K562 (cell line): ENCODE results near the gene TCF12. TPM values are rescaled to one million over a fixed set of nuclear protein-coding genes. Genes with fewer than 3 reads are reported as not detected.

Experiments used
- BMI1 ChIP-seq: fragments of 150-350 bp; IDR thresholded peaks from 2 replicates; pipeline ENCODE4 v1.6.1; 2014; ENCODE audit warnings: low read length
- E2F8 ChIP-seq: fragments of 450-650 bp; IDR thresholded peaks from 2 replicates; pipeline ENCODE4 v1.7.1; 2018; ENCODE audit warnings: mild to moderate bottlenecking, low read depth; ENCODE audit not compliant: partially characterized antibody
- FOXA3 ChIP-seq, 2 experiments: fragments of 450-650 bp in 1 of 2; sonication (generic) in 1 of 2; formaldehyde crosslinking; IDR thresholded peaks in 1 of 2; conservative IDR thresholded peaks in 1 of 2; 2 replicates each; pipeline versions ENCODE4 v1.4.0 to v1.8.0; 2020 to 2022; ENCODE audit warnings: mild to moderate bottlenecking in 2 of 2, missing genetic modification reagents in 1 of 2
- HNRNPL ChIP-seq: fragments of 200-400 bp; formaldehyde crosslinking; IDR thresholded peaks from 2 replicates; pipeline ENCODE4 v1.6.1; 2017; ENCODE audit warnings: low read depth, mild to moderate bottlenecking, low read length
- KDM1A ChIP-seq, 2 experiments: fragments of 450-650 bp; IDR thresholded peaks; 2 replicates each; pipeline ENCODE4 v1.6.1; 2016; ENCODE audit warnings: mild to moderate bottlenecking in 2 of 2
- KHSRP ChIP-seq: fragments of 450-650 bp; IDR thresholded peaks from 2 replicates; pipeline ENCODE4 v1.6.1; 2017
- PHF20 ChIP-seq: fragments of 450-650 bp; IDR thresholded peaks from 2 replicates; pipeline ENCODE4 v1.6.1; 2018; ENCODE audit not compliant: partially characterized antibody
- POLR2G ChIP-seq: fragments of 200-400 bp; formaldehyde crosslinking; IDR thresholded peaks from 2 replicates; pipeline ENCODE4 v1.6.1; 2017; ENCODE audit warnings: low read depth, mild to moderate bottlenecking, antibody characterized with exemption, low read length, moderate library complexity
- SIRT6 ChIP-seq: IDR thresholded peaks from one replicate; pipeline ENCODE4 v1.6.1; 2012; ENCODE audit warnings: low read depth, mild to moderate bottlenecking, control low read depth, inconsistent platforms, low read length, moderate library complexity
- TAF1 ChIP-seq: IDR thresholded peaks from 2 replicates; pipeline ENCODE4 v1.6.1; 2011; ENCODE audit warnings: mild to moderate bottlenecking, low read length, moderate library complexity; ENCODE audit not compliant: insufficient read depth, control insufficient read depth, severe bottlenecking; ENCODE audit errors: extremely low read depth
- ZBTB49 ChIP-seq: sonication (generic); formaldehyde crosslinking; IDR thresholded peaks from 2 replicates; pipeline ENCODE4 v1.8.0; 2022; ENCODE audit warnings: missing genetic modification reagents, mild to moderate bottlenecking, borderline replicate concordance
- ZNF134 ChIP-seq: fragments of 250-450 bp; sonication (Bioruptor Pico); conservative IDR thresholded peaks from 2 replicates; pipeline ENCODE4 v1.4.0; 2020
- ZNF143 ChIP-seq: sonication (generic); formaldehyde crosslinking; IDR thresholded peaks from 2 replicates; pipeline ENCODE4 v1.9.0; 2022; ENCODE audit warnings: mild to moderate bottlenecking, missing genetic modification reagents
- ZNF780A ChIP-seq: fragments of 250-450 bp; sonication (Bioruptor Pico); IDR thresholded peaks from 2 replicates; pipeline ENCODE4 v1.5.0; 2021; ENCODE audit warnings: mild to moderate bottlenecking
- polyA plus RNA-seq, 8 experiments: library from polyadenylated mRNA; depleted of rRNA in 4 of 8; stranded (reverse) in 5 of 8; unstranded in 3 of 8; fragments of >200 nt; fragmentation: Nextera tagmentation in 2 of 8; fragmentation: Illumina TruSeq in 1 of 8; extraction: Ambion mirVana in 2 of 8; extraction: Trizol in 1 of 8; gene quantifications; 2 replicates each; pipeline versions ENCODE4 v1.2.1 to v1.2.3, GENCODE V29; 2011 to 2014; ENCODE audit warnings: inconsistent platforms in 1 of 8, missing spikeins in 1 of 8
- total RNA-seq, 7 experiments: library from RNA; depleted of rRNA in 6 of 7; stranded (reverse); fragments of >200 nt in 6 of 7; fragmentation: Illumina TruSeq in 2 of 7; extraction: Trizol in 2 of 7; gene quantifications; 2 replicates each; pipeline versions ENCODE4 v1.2.1 to v1.2.3, GENCODE V29; 2011 to 2021; ENCODE audit warnings: low replicate concordance in 1 of 7

The TCF12 gene
- total and polyA plus RNA-seq, 9 of the 15 experiments (the other 6 are each of a cell fraction or from before 2014, with no cell fraction given): 10.5 to 132 (median 52.9) TPM

GRCh38 chr15:57041416-57041815, 123.0 kb downstream of the TCF12 start (continued):
- TF ChIP-seq HNRNPL: no peak
- no peak for TF ChIP-seq BMI1
- no peak for TF ChIP-seq ZBTB49 (CRISPR knock-in tag)
- no peak for TF ChIP-seq PHF20
- TF ChIP-seq FOXA3 (CRISPR knock-in tag; conservative IDR thresholded peaks at IDR 0.05 in 1 of 2, IDR thresholded peaks at IDR 0.05 in 1 of 2): no peak
- no peak for TF ChIP-seq ZNF780A (CRISPR knock-in tag)
- TF ChIP-seq KHSRP: no peak
- TF ChIP-seq SIRT6: no peak
- TF ChIP-seq ZNF134 (CRISPR knock-in tag): no peak
- no peak for TF ChIP-seq TAF1
- TF ChIP-seq KDM1A (IDR thresholded peaks at IDR 0.05): no peak
- TF ChIP-seq E2F8: no peak
- no peak for TF ChIP-seq POLR2G
- no peak for TF ChIP-seq ZNF143 (CRISPR knock-in tag)
